Middle frontal gyrus (tissue), 1 donor: ENCODE results near the gene PWP2.
"Not testable (repeated sequence)": the region's sequence is repeated elsewhere in the genome, so short reads cannot be mapped to it uniquely, and the experiment has no call there.

Experiments
- DNase-seq: peaks from one replicate; pipeline ENCODE4 v3.0.0-alpha.2; 2015; ENCODE audit warnings: low spot score; ENCODE audit errors: extremely low spot score

Gene PWP2

GRCh38 chr21:44082648-44083440, 24.4 kb upstream of the PWP2 start:
- no peak for DNase-seq

- no peak for DNase-seq
These were observed 23.4 kb upstream of the PWP2 start for GRCh38 chr21:44083631-44084291.

GRCh38 chr21:44084496-44085241, 22.5 kb upstream of the PWP2 start:
- DNase-seq = no peak

- DNase-seq = peak; percentile 32
These were observed 21.5 kb upstream of the PWP2 start for GRCh38 chr21:44085491-44086321.

- no peak for DNase-seq
These were observed 20.4 kb upstream of the PWP2 start for GRCh38 chr21:44086636-44087425.

GRCh38 chr21:44087426-44088400, 19.5 kb upstream of the PWP2 start:
- no peak for DNase-seq

- DNase-seq = no peak
These were observed 18.8 kb upstream of the PWP2 start for GRCh38 chr21:44088401-44088780.

GRCh38 chr21:44089001-44089911, 17.9 kb upstream of the PWP2 start:
- no peak for DNase-seq

GRCh38 chr21:44090325-44090724, 16.9 kb upstream of the PWP2 start:
- no peak for DNase-seq

- no peak for DNase-seq
These were observed 15.0 kb upstream of the PWP2 start for GRCh38 chr21:44092211-44092610.

GRCh38 chr21:44093761-44094160, 13.4 kb upstream of the PWP2 start:
- no peak for DNase-seq

GRCh38 chr21:44094832-44095231, 12.4 kb upstream of the PWP2 start:
- no peak for DNase-seq

GRCh38 chr21:44098507-44098906, 8.7 kb upstream of the PWP2 start:
- DNase-seq = not testable (repeated sequence)

GRCh38 chr21:44098964-44099363, 8.2 kb upstream of the PWP2 start:
- DNase-seq = not testable (repeated sequence)

- DNase-seq = not testable (repeated sequence)
These were observed 390 bp downstream of the PWP2 start for GRCh38 chr21:44107589-44107988.

GRCh38 chr21:44113702-44114371, 6.6 kb downstream of the PWP2 start:
- DNase-seq = not testable (repeated sequence)

- DNase-seq = not testable (repeated sequence)
These were observed 14.9 kb downstream of the PWP2 start for GRCh38 chr21:44122131-44122530.

GRCh38 chr21:44127827-44128226, 20.6 kb downstream of the PWP2 start:
- DNase-seq = not testable (repeated sequence)
